Epidermal melanocyte (primary cell): Measurements from ENCODE around the gene FHOD3.
"Not testable (repeated sequence)": the region's sequence is repeated elsewhere in the genome, so short reads cannot be mapped to it uniquely, and the experiment has no call there.

Source experiments
- DNase-seq: peaks from one replicate; pipeline ENCODE4 v3.0.0; 2011; ENCODE audit warnings: low spot score; ENCODE audit not compliant: insufficient read length

The FHOD3 gene

GRCh38 chr18:36348971-36349417, 51.5 kb downstream of the FHOD3 start:
- DNase-seq, result no peak

- no peak for DNase-seq
These were observed 52.0 kb downstream of the FHOD3 start for GRCh38 chr18:36349552-36349951.

DNA sequence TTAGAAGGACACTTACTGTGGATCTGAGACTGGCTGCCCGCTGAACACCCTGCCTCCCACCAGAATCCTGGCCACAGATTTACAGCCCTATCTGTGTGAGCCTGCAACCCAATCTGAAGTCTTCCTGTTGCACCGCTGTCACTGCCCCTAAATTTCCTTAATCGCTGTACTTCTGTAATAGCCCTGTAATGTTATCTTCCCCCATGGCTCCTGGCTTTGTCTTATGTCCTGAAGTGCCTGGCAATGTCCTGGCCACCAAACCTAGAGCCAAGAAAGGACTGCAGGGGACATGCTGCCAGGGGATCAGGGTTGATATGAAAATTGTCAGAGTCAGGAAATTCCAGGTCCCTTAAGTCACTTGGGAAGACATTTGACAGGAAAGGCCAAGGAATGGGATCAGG, 52.7 kb downstream of the FHOD3 start:
- no peak for DNase-seq

GRCh38 chr18:36350839-36351469, 53.4 kb downstream of the FHOD3 start:
- DNase-seq, result no peak

- DNase-seq, result peak; percentile 42
These were observed 54.9 kb downstream of the FHOD3 start for GRCh38 chr18:36352384-36352783.

DNA sequence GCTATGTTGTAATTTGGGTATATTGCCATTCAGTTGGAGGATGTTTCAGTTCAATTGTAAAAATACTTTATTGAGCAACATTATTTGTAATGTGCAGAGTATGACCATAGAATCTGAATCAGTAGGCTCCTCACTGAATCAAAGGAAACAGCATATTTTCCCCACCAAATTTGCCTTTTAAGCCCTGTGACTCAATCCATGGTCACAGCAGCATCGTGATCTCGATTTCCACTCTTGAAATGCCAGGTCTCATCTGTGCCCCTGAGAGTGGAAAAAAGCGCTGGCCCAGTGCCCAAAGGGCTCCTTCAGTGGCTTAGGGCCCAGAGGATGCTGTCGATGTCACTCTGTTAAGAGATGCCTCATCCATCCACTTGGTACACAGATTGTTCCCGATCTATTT, 57.5 kb downstream of the FHOD3 start:
- DNase-seq, result peak; percentile 30

DNA sequence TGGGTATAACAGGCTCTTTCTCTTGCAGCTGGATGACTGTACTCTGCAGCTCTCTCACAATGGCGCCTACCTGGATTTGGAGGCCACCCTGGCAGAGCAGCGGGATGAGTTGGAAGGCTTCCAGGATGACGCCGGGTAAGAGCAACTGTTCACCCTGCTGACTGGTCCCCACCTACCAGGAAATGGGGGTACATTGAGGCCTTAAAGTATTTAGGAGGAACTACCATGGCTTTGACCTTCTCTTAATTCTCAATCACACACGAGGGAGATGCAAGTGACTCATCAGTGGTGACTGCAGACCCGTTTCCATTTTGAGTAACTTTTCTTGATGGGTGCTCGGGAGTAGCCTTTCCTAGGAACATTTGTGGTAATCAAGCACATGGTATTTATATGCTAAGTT, 58.0 kb downstream of the FHOD3 start:
- no peak for DNase-seq

DNA sequence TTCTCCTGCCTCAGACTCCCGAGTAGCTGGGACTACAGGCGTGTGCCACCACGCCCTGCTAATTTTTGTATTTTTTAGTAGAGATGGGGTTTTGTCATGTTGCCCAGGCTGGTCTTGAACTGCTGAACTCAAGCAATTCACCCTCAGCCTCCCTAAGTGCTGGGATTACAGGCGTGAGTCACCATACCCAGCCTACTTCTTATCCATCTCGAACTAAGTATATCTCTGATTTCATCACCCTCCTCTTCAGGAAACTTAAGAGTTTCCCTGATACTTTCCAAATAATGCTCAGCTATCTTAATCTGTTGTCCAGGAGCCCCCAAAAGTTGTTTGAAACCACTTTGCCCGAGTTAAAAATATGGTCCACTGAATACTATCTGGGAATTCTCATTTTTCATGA, 59.2 kb downstream of the FHOD3 start:
- DNase-seq, result not testable (repeated sequence)

DNA sequence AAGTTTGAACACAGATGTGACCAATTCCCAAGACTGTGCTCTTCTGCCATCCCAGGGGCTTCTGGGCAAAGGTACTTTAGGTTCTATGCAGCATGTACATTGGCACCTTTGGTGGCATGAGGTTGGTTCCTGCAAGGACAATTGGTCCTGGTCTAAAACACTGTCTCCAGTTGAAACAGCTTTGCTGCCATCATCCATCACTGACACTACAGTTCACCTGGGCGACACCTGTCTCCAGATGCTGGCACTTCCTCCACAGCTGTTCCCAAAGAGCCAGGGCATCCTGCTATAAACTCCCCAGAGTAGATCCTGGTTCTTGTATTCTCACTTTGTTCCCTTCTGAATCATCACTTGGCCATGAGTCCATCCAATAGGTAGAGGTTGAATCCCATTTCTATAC, 60.6 kb downstream of the FHOD3 start:
- DNase-seq, result no peak

GRCh38 chr18:36360256-36360909, 62.9 kb downstream of the FHOD3 start:
- no peak for DNase-seq

GRCh38 chr18:36364911-36365624, 67.6 kb downstream of the FHOD3 start:
- DNase-seq, result no peak

DNA sequence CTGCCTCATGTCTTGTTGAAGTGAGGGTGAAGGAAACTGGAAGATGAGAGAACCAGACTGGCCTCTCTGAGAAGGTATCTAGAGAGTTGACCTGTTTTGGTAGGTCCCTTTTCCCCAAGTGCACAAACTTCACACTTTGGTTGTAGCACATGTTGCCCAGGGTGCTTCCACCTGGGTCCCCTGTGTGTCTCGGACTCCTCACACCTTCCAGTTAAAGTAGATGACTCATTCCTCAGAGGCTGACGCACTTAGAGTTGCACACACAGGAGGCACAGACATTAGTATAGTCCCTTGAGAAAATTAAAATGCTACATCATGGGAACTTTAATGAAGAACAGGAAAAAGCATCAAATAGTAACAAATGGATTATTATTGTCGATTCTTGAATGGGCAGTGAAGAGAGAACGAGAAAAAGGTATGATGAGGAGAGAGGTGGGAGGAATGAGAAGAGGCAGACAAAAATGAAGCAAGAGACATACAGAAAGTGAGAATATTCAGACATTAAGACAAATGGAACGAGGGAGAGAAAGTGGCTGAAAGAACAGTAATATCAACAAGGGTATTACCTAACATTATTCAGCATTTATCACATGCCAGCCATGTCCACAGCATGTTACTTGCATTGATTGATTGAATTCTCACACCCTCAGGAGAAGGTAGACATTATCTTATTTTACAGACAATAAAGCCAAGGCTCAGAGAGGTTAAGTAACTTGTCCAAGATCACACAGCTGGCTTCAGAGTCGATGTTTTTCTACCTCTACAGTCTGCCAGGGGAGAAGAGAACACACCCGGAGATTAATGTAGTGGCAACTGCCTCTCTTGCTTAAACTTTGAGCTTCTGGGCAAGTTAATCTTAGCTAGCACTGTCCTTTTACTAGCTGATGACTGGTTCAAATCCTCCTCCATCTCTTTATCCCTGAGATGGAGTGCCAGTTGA, 68.6 kb downstream of the FHOD3 start:
- DNase-seq, result no peak

DNA sequence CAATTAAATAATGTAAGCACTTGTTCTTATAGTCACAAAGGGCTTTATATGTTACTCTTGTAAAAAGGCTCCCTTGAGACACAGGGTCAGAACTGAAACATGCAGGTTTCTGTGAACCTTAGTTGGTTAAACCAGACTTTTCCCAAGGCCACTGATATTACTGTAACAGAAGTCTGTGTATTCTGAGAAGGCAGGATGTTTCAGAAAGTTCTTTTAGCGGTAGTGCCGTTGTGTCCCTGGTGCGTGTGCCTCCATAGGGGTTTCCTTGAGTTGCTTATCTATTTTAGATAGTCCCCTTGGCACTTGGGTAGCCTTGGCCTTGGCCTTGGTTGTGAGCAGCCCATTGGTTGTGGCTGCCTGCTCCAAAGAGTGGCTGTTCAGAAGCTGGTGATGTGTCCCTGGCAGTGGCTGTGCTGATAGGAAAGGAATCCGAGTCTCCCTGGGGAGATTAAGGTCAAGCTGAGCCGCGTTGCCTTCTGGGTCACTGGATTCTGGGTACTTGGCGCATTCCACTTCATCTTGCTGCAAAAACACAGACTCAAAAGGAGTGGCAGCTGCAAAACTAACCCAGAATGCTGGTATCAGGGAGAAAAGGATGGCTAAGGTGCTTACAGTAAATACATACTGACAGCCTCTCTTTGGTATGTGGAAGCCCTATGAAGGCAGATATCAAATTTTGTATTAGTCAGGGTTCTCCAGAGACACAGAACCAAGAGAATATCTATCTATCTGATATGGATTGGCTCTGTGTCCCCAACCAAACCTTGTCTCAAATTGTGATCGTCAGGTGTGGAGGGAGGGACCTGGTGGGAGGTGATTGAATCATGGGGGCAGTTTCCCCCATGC, 69.7 kb downstream of the FHOD3 start:
- no peak for DNase-seq

DNA sequence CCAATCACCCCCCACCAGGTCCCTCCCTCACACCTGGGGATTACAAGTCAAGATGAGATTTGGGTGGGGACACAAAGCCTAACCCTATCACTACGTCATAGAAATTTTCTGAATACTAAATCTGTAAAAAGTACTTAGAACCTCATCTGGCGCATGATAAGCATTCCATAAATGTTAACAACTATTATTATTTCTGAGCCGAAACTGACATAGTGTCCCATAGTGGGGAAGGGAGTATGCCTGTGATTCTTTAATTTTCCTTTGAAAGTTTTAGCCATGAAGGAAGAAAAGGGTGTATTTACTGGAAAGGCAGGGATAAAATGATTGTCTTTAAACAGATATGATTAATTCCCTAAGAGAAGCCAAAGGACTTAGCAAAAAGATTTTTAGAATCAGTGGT, 71.4 kb downstream of the FHOD3 start:
- no peak for DNase-seq

DNA sequence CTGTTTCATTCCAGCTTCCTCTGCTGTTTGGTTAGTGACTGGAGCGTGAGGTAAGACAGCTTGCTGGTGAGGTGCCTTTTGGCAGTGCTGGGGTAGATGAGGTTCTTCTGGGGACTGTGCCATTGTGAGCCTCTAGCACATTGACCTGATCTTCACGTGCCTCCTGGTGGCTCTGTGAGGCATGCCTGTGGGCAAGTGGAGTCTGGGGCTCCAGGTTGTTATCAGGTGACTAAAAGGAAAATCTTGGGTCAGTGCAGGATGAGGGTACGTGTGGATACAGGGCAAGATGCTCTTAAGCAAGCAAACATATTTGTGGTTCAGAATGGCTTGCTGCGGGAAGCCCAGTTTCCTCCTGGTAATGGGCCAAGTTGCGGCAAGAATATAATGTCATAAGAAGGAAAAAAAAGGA, 75.4 kb downstream of the FHOD3 start:
- DNase-seq, result no peak

- no peak for DNase-seq
These were observed 76.7 kb downstream of the FHOD3 start for GRCh38 chr18:36374262-36374661.

DNA sequence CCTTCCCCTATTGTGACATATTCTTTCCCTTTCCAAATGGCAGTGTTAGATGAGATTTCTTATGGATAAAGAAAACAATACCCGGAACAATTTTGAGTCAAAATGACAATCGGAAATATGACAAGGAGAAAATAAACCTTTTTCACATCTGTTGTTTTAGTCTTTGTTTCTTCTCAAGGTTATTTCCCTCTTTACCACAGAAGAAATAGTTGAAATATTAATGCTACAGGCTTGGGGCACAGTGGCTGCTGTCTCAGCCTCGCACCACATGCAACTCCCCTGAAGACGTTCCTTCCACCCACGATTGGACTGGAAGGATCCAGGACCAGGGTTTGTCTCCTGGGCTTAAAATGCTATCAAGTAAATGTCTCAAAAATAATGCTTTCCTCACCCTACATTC, 77.6 kb downstream of the FHOD3 start:
- no peak for DNase-seq

- DNase-seq, result no peak
These were observed 78.8 kb downstream of the FHOD3 start for GRCh38 chr18:36376361-36376760.

DNA sequence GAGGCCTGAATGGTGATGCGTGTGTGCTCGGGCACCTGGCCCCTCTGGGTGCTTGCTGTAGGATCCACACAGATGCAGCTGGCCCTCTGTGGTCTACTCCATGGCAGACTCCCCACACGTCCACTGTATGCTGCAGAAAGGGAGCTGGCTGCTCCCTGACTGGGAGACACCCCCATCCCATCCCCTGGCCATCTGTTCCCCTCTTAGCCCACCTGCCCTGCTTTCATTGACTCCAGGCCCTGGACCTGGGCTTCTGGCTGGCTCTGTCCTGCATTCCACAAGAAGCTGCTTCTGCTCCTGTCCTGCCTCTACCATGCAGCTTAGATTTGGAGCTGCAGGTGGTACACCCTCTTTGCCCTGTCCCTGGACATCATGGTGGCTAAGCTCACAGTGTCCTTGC, 80.1 kb downstream of the FHOD3 start:
- DNase-seq, result no peak

DNA sequence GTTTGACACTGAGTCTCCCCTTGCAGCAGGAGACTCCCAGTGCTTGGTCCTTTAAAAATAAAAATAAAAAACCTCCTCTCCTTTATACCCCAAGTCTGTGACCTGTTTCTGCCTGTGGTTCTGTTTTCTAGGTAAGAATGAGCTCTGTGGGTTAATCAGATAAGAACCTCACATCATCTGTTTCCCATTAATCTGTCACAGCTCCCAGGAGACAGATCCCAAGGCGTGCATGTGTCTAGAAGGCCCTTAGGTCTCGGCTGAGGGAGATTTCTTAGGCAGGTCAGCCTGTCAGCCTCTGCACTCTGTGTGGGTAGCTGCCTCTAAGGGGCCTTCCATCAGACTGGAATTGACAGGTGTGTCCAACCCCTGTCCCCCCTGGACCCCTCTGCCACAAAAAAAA, 80.7 kb downstream of the FHOD3 start:
- no peak for DNase-seq
